CD14-positive monocyte (primary cell): ENCODE data around the gene CCDC70. TPM values are rescaled to one million over a fixed set of nuclear protein-coding genes. Genes with fewer than 3 reads are reported as not detected.
A peak's percentile ranks its signal among the peaks of the same experiment; 100 is the strongest.

ENCODE experiments used
- DNase-seq, 3 donors: peaks; one replicate each; pipeline ENCODE4 v3.0.0-alpha.2; 2011 to 2022
- H2AFZ ChIP-seq: 2 replicates; pipeline ENCODE4 v1.6.0; 2012; ENCODE audit warnings: mild to moderate bottlenecking, low read depth, low read length, inconsistent platforms; ENCODE audit not compliant: insufficient read depth, poor library complexity, severe bottlenecking
- H3K27ac ChIP-seq, 2 donors: 1 replicate in 1 of 2; 2 replicates in 1 of 2; pipeline ENCODE4 v1.5.1; 2012 to 2013; ENCODE audit warnings: low read length in 2 of 2, control low read depth in 1 of 2, inconsistent platforms in 1 of 2, low read depth in 1 of 2, mild to moderate bottlenecking in 1 of 2
- H3K27me3 ChIP-seq, 2 donors: one replicate each; pipeline versions ENCODE4 v1.6.0 to v1.6.1; 2011 to 2013; ENCODE audit warnings: low read length in 2 of 2; ENCODE audit not compliant: control insufficient read depth in 2 of 2, insufficient read depth in 2 of 2
- H3K36me3 ChIP-seq, 2 donors: replicated peaks in 1 of 2; 1 replicate in 1 of 2; 2 replicates in 1 of 2; pipeline versions ENCODE4 v1.5.1 to v1.6.1; 2012 to 2013; ENCODE audit warnings: low read length in 2 of 2, control low read depth in 1 of 2, inconsistent platforms in 1 of 2, mild to moderate bottlenecking in 1 of 2; ENCODE audit not compliant: insufficient read depth in 2 of 2, control insufficient read depth in 1 of 2
- H3K4me1 ChIP-seq, 2 donors: 1 replicate in 1 of 2; 2 replicates in 1 of 2; pipeline versions ENCODE4 v1.5.1 to v1.6.1; 2012 to 2013; ENCODE audit warnings: low read length in 2 of 2, control low read depth in 1 of 2, inconsistent platforms in 1 of 2, mild to moderate bottlenecking in 1 of 2, moderate library complexity in 1 of 2; ENCODE audit not compliant: insufficient read depth in 2 of 2, control insufficient read depth in 1 of 2
- H3K4me2 ChIP-seq: replicated peaks from 2 replicates; pipeline ENCODE3; 2012; ENCODE audit warnings: low read length, moderate library complexity, mild to moderate bottlenecking; ENCODE audit not compliant: poor library complexity, severe bottlenecking; ENCODE audit errors: extremely low read depth
- H3K4me3 ChIP-seq, 3 experiments: fragments of 200-600 bp in 1 of 3; sonication (generic) in 1 of 3; replicated peaks in 1 of 3; 1 replicate in 2 of 3; 2 replicates in 1 of 3; pipeline ENCODE4 v1.5.1; 2011 to 2013; ENCODE audit warnings: low read length in 3 of 3, mild to moderate bottlenecking in 3 of 3, control low read depth in 2 of 3, low read depth in 2 of 3, inconsistent platforms in 1 of 3, moderate library complexity in 1 of 3
- H3K79me2 ChIP-seq: 2 replicates; pipeline ENCODE4 v1.6.0; 2012; ENCODE audit warnings: mild to moderate bottlenecking, control low read depth, inconsistent platforms, low read length, moderate library complexity; ENCODE audit not compliant: insufficient read depth
- H3K9ac ChIP-seq: 2 replicates; pipeline ENCODE4 v1.6.0; 2017; ENCODE audit warnings: low read length, mild to moderate bottlenecking; ENCODE audit not compliant: insufficient read depth, poor library complexity, severe bottlenecking
- H3K9me3 ChIP-seq, 2 donors: replicated peaks in 1 of 2; 1 replicate in 1 of 2; 2 replicates in 1 of 2; pipeline versions ENCODE4 v1.5.1 to v1.6.1; 2012 to 2013; ENCODE audit warnings: low read length in 2 of 2, control low read depth in 1 of 2; ENCODE audit not compliant: control insufficient read depth in 1 of 2, insufficient read depth in 1 of 2
- H4K20me1 ChIP-seq: 2 replicates; pipeline ENCODE4 v1.6.0; 2012; ENCODE audit warnings: mild to moderate bottlenecking, low read length, control low read depth, moderate library complexity; ENCODE audit not compliant: insufficient read depth
- H3K27ac Mint-ChIP-seq, 7 donors: one replicate each; pipeline ENCODE4 v1.8.0; 2020; ENCODE audit warnings: mild to moderate bottlenecking in 7 of 7, mixed read lengths in 7 of 7, moderate library complexity in 6 of 7, inconsistent platforms in 2 of 7
- H3K27me3 Mint-ChIP-seq, 3 donors: one replicate each; pipeline ENCODE4 v1.8.0; 2021 to 2022; ENCODE audit warnings: low read depth in 3 of 3, mild to moderate bottlenecking in 3 of 3, mixed read lengths in 3 of 3, moderate library complexity in 3 of 3, inconsistent platforms in 1 of 3
- H3K36me3 Mint-ChIP-seq, 2 donors: one replicate each; pipeline ENCODE4 v1.8.0; 2020; ENCODE audit warnings: mixed read lengths in 2 of 2, inconsistent platforms in 1 of 2, mild to moderate bottlenecking in 1 of 2
- H3K4me1 Mint-ChIP-seq: one replicate; pipeline ENCODE4 v1.8.0; 2020; ENCODE audit warnings: mild to moderate bottlenecking, mixed read lengths
- H3K4me3 Mint-ChIP-seq, 2 donors: one replicate each; pipeline ENCODE4 v1.8.0; 2020; ENCODE audit warnings: mild to moderate bottlenecking in 2 of 2, mixed read lengths in 2 of 2, moderate library complexity in 1 of 2
- H3K9me3 Mint-ChIP-seq, 7 donors: one replicate each; pipeline ENCODE4 v1.8.0; 2020 to 2022; ENCODE audit warnings: mixed read lengths in 7 of 7, mild to moderate bottlenecking in 6 of 7, moderate library complexity in 6 of 7, inconsistent platforms in 2 of 7
- CTCF ChIP-seq: fragments of 200-600 bp; IDR thresholded peaks from one replicate; pipeline ENCODE4 v1.8.0; 2022; ENCODE audit warnings: antibody characterized with exemption, mild to moderate bottlenecking
- WGBS: methylation state at CpG from one replicate; pipeline ENCODE4 v1.1.5; 2013; ENCODE audit warnings: missing lambda C conversion rate; ENCODE audit not compliant: insufficient coverage; 5-methylcytosine and 5-hydroxymethylcytosine counted together
- intact Hi-C, 2 donors: fragments of 100-400 bp; cut with micrococcal nuclease; formaldehyde crosslinking; loops; one replicate each; pipeline versions ENCODE4 v1.15.0 to v1.15.1; 2023
- polyA plus RNA-seq, 3 donors: library from polyadenylated mRNA; depleted of rRNA in 1 of 3; unstranded in 2 of 3; stranded (reverse) in 1 of 3; fragments of 300-500 nt in 2 of 3; fragments of >200 nt in 1 of 3; fragmentation: Illumina TruSeq in 2 of 3; gene quantifications; 1 replicate in 2 of 3; 2 replicates in 1 of 3; pipeline ENCODE4 v1.2.3, GENCODE V29; 2012 to 2021

Gene CCDC70
- polyA plus RNA-seq, 3 donors, result not detected

- 28% methylated on average over 8 of the region's 13 CpGs for WGBS
- H4K20me1 ChIP-seq, result no peaks in the 10 kb centered on the region
- Mint-ChIP-seq H3K36me3 (peaks cover 0 to 4% of the 10 kb centered on the region in 2 donors), H3K4me1 (peaks cover 64% of the 10 kb centered on the region), H3K4me3 (peak overlapping the region; percentile 73 to 90), H3K27ac (peak overlapping the region; percentile 66 to 94 (median 82)), H3K27me3 (peaks cover 0 to 3% (median 2%) of the 10 kb centered on the region in 3 donors), H3K9me3 (no peaks in the 10 kb centered on the region)
- H2AFZ ChIP-seq, result peak overlapping the region; percentile 93
- H3K36me3 ChIP-seq, result no peaks in the 10 kb centered on the region
- peak overlapping the region in 1 of 2 donors; percentile 79 for H3K27ac ChIP-seq
- intact Hi-C loops, result loop anchor here in 1 of 2 donors (2.0 to 5.0 kb wide), 2 partner anchors 18 to 32 kb away; partner anchors contain the start of gene TMEM272
- peak; percentile 93 for TF ChIP-seq CTCF
- H3K9ac ChIP-seq, result peak overlapping the region; percentile 22
- peak overlapping the region; percentile 8 to 68 (median 40) for H3K4me3 ChIP-seq
- peak; percentile 60 to 77 (median 71) for DNase-seq
- no peaks in the 10 kb centered on the region for H3K27me3 ChIP-seq
- no peaks in the 10 kb centered on the region for H3K9me3 ChIP-seq
- H3K79me2 ChIP-seq, result no peaks in the 10 kb centered on the region
- peaks cover 41 to 51% of the 10 kb centered on the region in 2 donors for H3K4me1 ChIP-seq
- peak overlapping the region; percentile 73 for H3K4me2 ChIP-seq
These were observed 46.7 kb upstream of the CCDC70 start for GRCh38 chr13:51814825-51815650.

GRCh38 chr13:51815848-51816247, 45.9 kb upstream of the CCDC70 start:
- no peaks in the 10 kb centered on the region for H3K27me3 ChIP-seq
- no peak for TF ChIP-seq CTCF
- intact Hi-C loops, result loop anchor here in 1 of 2 donors (2.0 kb wide), 1 partner anchor 17 kb away; no protein-coding TSS in a partner anchor
- no peaks in the 10 kb centered on the region for H3K9me3 ChIP-seq
- Mint-ChIP-seq H3K4me3 (no peak overlapping the region), H3K9me3 (no peaks in the 10 kb centered on the region), H3K4me1 (peaks cover 72% of the 10 kb centered on the region), H3K27ac (no peak overlapping the region), H3K36me3 (peaks cover 0 to 4% of the 10 kb centered on the region in 2 donors), H3K27me3 (peaks cover 0 to 3% (median 2%) of the 10 kb centered on the region in 3 donors)
- H4K20me1 ChIP-seq, result no peaks in the 10 kb centered on the region
- H3K4me3 ChIP-seq, result no peak overlapping the region
- H3K9ac ChIP-seq, result no peak overlapping the region
- H3K79me2 ChIP-seq, result no peaks in the 10 kb centered on the region
- peaks cover 48 to 59% of the 10 kb centered on the region in 2 donors for H3K4me1 ChIP-seq
- DNase-seq, result no peak
- no peak overlapping the region for H3K27ac ChIP-seq
- H2AFZ ChIP-seq, result peak overlapping the region; percentile 93
- no peaks in the 10 kb centered on the region for H3K36me3 ChIP-seq
- H3K4me2 ChIP-seq, result no peak overlapping the region
- WGBS, result 90% methylated on average over 8 of the region's 11 CpGs
